Heart left ventricle (tissue), 13 donors: ENCODE data around the gene CES1.

Source experiments
- CTCF ChIP-seq, 12 donors: fragments of 200-600 bp; sonication (generic) in 4 of 12; IDR thresholded peaks; one replicate each; pipeline versions ENCODE4 v1.5.0 to v1.8.0; 2018 to 2022; ENCODE audit warnings: antibody characterized with exemption in 12 of 12, mild to moderate bottlenecking in 5 of 12
- POLR2A ChIP-seq, 2 donors: fragments of 450-650 bp; IDR thresholded peaks; one replicate each; pipeline ENCODE4 v1.6.1; 2017; ENCODE audit warnings: antibody characterized with exemption in 2 of 2, mild to moderate bottlenecking in 2 of 2, moderate library complexity in 2 of 2
- donor health status: ischemic (EF 13 %, LVEDD 7.1; RV severe dilation, severe dysfunction).
- donor health status: DM: no; HTN: yes; CAD: no.
- donor health status: DM: no; HTN: no; CAD: no.
- donor health status: ischemic (EF 25% LVEDD 6.9; RV normal size, moderate dysfunction).
- donor health status: ischemic (EF 25% LVEDD 5.7; RV mildly dilated, moderate dysfunction).
- donor health status: ischemic (EF 35%, LVEDD 5.7; RV mildly dilated, moderate dysfunction).
- donor health status: nonischemic (EF 11% LVEDD 7.7; RV severe dilation, severe dysfunction).
- donor health status: DM: yes; HTN: yes; CAD: no.
- donor health status: PGD.
- donor health status: ischemic (EF 29% LVEDD 5.4; RV normal size, mild dysfunction).
- donor health status: nonischemic (EF 23%, LVEDD 6.1; RV moderate dilation, normal function).

GRCh38 chr16:55822280-55822810 lies 10.6 kb downstream of the CES1 start:
- TF ChIP-seq CTCF (IDR thresholded peaks at IDR 0.05) (no peak), POLR2A (IDR thresholded peaks at IDR 0.05) (no peak)
